ENCODE data around the gene RASAL2.

Gene RASAL2

DNA sequence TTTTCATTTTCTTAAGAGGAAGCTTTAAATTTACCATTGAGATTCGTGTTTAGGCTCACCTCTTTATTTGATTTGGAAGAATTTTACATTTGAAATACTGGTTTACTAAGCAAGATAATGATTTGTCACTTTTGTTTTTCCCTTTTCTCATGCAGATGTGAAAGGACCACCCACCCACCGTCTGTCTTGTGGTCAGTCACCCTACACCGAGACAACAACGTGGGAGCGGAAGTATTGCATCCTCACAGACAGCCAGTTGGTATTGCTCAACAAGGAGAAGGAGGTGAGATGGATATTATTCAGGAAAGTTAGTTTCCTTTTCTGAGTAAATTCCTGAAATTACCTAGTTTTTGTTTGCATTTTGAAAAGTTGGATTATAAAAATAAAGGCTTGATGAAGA is 189.5 kb downstream of the RASAL2 start:
- DNase-seq (ENCODE audit: low read depth, low spot score): no peak
- Histone ChIP-seq H3K36me3 (ENCODE audit: insufficient read depth, low read length) (no peaks in the 10 kb centered on the region), H3K9me3 (ENCODE audit: low read depth, low read length) (no peaks in the 10 kb centered on the region), H3K4me3 (no peak overlapping the region), H3K27ac (no peak overlapping the region), H3K9ac (ENCODE audit: insufficient read length) (no peak overlapping the region)
- TF ChIP-seq EZH2 (IDR thresholded peaks at IDR 0.05): no peak
- TF ChIP-seq POLR2AphosphoS5 (IDR thresholded peaks at IDR 0.05; ENCODE audit: borderline replicate concordance, low read depth, low read length): no peak
- no peak for TF ChIP-seq FOXP2 (optimal IDR thresholded peaks at IDR 0.05; ENCODE audit: control extremely low read depth, extremely low read length, insufficient read depth)

- Histone ChIP-seq H3K9me3 (ENCODE audit: low read depth, low read length) (no peaks in the 10 kb centered on the region), H3K36me3 (ENCODE audit: insufficient read depth, low read length) (no peaks in the 10 kb centered on the region), H3K9ac (ENCODE audit: insufficient read length) (no peak overlapping the region), H3K4me3 (no peak overlapping the region), H3K27ac (no peak overlapping the region)
- no peak for DNase-seq (ENCODE audit: low read depth, low spot score)
- no peak for TF ChIP-seq POLR2AphosphoS5 (IDR thresholded peaks at IDR 0.05; ENCODE audit: borderline replicate concordance, low read depth, low read length)
- no peak for TF ChIP-seq FOXP2 (optimal IDR thresholded peaks at IDR 0.05; ENCODE audit: control extremely low read depth, extremely low read length, insufficient read depth)
- no peak for TF ChIP-seq EZH2 (IDR thresholded peaks at IDR 0.05)
Observed at GRCh38 chr1:178284058-178284457, 190.2 kb downstream of the RASAL2 start.

GRCh38 chr1:178291166-178291565 is 197.3 kb downstream of the RASAL2 start:
- H3K27ac ChIP-seq: no peak overlapping the region
- no peaks in the 10 kb centered on the region for H3K9me3 ChIP-seq (ENCODE audit: low read depth, low read length)
- no peak for DNase-seq (ENCODE audit: low read depth, low spot score)
- no peaks in the 10 kb centered on the region for H3K36me3 ChIP-seq (ENCODE audit: insufficient read depth, low read length)
- no peak overlapping the region for H3K9ac ChIP-seq (ENCODE audit: insufficient read length)
- no peak overlapping the region for H3K4me3 ChIP-seq
- TF ChIP-seq EZH2 (IDR thresholded peaks at IDR 0.05): no peak
- TF ChIP-seq POLR2AphosphoS5 (IDR thresholded peaks at IDR 0.05; ENCODE audit: borderline replicate concordance, low read depth, low read length): no peak
- no peak for TF ChIP-seq FOXP2 (optimal IDR thresholded peaks at IDR 0.05; ENCODE audit: control extremely low read depth, extremely low read length, insufficient read depth)

GRCh38 chr1:178294654-178295053 is 200.8 kb downstream of the RASAL2 start:
- Histone ChIP-seq H3K9ac (ENCODE audit: insufficient read length) (no peak overlapping the region), H3K36me3 (ENCODE audit: insufficient read depth, low read length) (no peaks in the 10 kb centered on the region), H3K4me3 (no peak overlapping the region), H3K27ac (no peak overlapping the region), H3K9me3 (ENCODE audit: low read depth, low read length) (no peaks in the 10 kb centered on the region)
- TF ChIP-seq POLR2AphosphoS5 (IDR thresholded peaks at IDR 0.05; ENCODE audit: borderline replicate concordance, low read depth, low read length): no peak
- no peak for TF ChIP-seq EZH2 (IDR thresholded peaks at IDR 0.05)
- TF ChIP-seq FOXP2 (optimal IDR thresholded peaks at IDR 0.05; ENCODE audit: control extremely low read depth, extremely low read length, insufficient read depth): no peak
- no peak for DNase-seq (ENCODE audit: low read depth, low spot score)

DNA sequence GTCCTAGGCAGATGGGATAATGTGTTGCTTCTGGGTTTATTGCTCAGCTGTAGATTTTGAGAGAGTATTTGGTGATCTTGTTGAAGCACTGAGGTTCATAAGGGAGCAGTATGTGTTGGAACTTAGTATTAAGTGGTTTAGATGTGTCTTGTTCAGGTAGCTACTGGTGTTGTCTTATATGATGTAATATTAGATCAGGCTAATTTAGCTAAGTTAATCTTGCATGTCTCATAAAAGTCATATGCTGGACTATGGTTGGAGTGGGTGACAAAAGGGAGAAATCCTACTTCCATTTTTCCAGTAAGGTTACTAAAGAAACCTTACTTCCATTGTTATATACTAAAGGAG is 206.4 kb downstream of the RASAL2 start:
- Histone ChIP-seq H3K4me3 (peak overlapping the region; percentile 40), H3K36me3 (ENCODE audit: insufficient read depth, low read length) (no peaks in the 10 kb centered on the region), H3K9me3 (ENCODE audit: low read depth, low read length) (no peaks in the 10 kb centered on the region), H3K9ac (ENCODE audit: insufficient read length) (no peak overlapping the region), H3K27ac (0 out of 2 replicates have a peak overlapping the region, but pooled peaks have one; percentile 29)
- TF ChIP-seq POLR2AphosphoS5 (IDR thresholded peaks at IDR 0.05; ENCODE audit: borderline replicate concordance, low read depth, low read length) (no peak), FOXP2 (optimal IDR thresholded peaks at IDR 0.05; ENCODE audit: control extremely low read depth, extremely low read length, insufficient read depth) (no peak), EZH2 (IDR thresholded peaks at IDR 0.05) (no peak)
- no peak for DNase-seq (ENCODE audit: low read depth, low spot score)

GRCh38 chr1:178301141-178301540 is 207.2 kb downstream of the RASAL2 start:
- Histone ChIP-seq H3K9ac (ENCODE audit: insufficient read length) (no peak overlapping the region), H3K9me3 (ENCODE audit: low read depth, low read length) (no peaks in the 10 kb centered on the region), H3K4me3 (no peak overlapping the region), H3K36me3 (ENCODE audit: insufficient read depth, low read length) (no peaks in the 10 kb centered on the region), H3K27ac (no peak overlapping the region)
- no peak for DNase-seq (ENCODE audit: low read depth, low spot score)
- TF ChIP-seq FOXP2 (optimal IDR thresholded peaks at IDR 0.05; ENCODE audit: control extremely low read depth, extremely low read length, insufficient read depth): no peak
- no peak for TF ChIP-seq POLR2AphosphoS5 (IDR thresholded peaks at IDR 0.05; ENCODE audit: borderline replicate concordance, low read depth, low read length)
- TF ChIP-seq EZH2 (IDR thresholded peaks at IDR 0.05): no peak

DNA sequence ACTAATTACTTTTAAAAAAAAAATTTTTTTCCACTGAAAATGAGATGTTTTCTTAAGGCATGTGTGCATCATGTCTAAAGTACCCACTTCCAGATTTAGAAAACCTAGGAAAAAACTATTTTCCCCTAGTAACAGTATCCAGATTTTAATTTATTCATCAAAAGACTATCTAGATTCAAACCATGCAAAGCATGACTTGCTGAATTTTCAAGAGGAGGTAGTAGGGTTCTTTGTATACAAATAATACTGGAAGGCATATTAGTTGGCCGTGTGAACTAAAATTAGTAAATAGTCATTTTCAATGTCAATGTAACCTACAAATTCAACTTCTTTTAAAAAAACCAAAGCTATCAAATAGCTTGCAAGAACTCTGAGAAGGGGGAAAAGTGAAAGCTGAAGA is 213.4 kb downstream of the RASAL2 start:
- TF ChIP-seq FOXP2 (optimal IDR thresholded peaks at IDR 0.05; ENCODE audit: control extremely low read depth, extremely low read length, insufficient read depth) (no peak), POLR2AphosphoS5 (IDR thresholded peaks at IDR 0.05; ENCODE audit: borderline replicate concordance, low read depth, low read length) (no peak), EZH2 (IDR thresholded peaks at IDR 0.05) (no peak)
- H3K36me3 ChIP-seq (ENCODE audit: insufficient read depth, low read length): no peaks in the 10 kb centered on the region
- no peak for DNase-seq (ENCODE audit: low read depth, low spot score)
- H3K9me3 ChIP-seq (ENCODE audit: low read depth, low read length): no peaks in the 10 kb centered on the region
- H3K9ac ChIP-seq (ENCODE audit: insufficient read length): no peak overlapping the region
- H3K27ac ChIP-seq: no peak overlapping the region
- H3K4me3 ChIP-seq: no peak overlapping the region

DNA sequence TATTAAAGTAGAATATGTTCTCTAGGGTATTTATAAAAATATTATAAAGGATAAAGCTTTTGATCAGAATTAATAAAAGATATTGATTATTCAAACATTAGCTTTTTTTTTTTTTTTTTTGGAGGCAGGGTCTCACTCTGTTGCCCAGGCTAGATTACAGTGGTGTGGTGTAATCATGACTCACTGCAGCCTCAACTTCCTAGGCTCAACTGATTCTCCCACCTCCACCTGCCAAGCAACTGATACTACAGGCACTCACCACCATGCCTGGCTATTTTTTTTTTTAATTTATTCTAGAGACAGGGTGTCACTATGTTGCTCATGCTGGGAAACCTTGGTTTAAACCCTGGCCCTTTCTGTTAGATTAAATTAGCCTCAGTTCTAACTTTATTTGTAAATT is 214.5 kb downstream of the RASAL2 start:
- TF ChIP-seq POLR2AphosphoS5 (IDR thresholded peaks at IDR 0.05; ENCODE audit: borderline replicate concordance, low read depth, low read length) (no peak), EZH2 (IDR thresholded peaks at IDR 0.05) (no peak), FOXP2 (optimal IDR thresholded peaks at IDR 0.05; ENCODE audit: control extremely low read depth, extremely low read length, insufficient read depth) (no peak)
- Histone ChIP-seq H3K36me3 (ENCODE audit: insufficient read depth, low read length) (no peaks in the 10 kb centered on the region), H3K9ac (ENCODE audit: insufficient read length) (no peak overlapping the region), H3K27ac (no peak overlapping the region), H3K4me3 (no peak overlapping the region), H3K9me3 (ENCODE audit: low read depth, low read length) (no peaks in the 10 kb centered on the region)
- no peak for DNase-seq (ENCODE audit: low read depth, low spot score)

DNA sequence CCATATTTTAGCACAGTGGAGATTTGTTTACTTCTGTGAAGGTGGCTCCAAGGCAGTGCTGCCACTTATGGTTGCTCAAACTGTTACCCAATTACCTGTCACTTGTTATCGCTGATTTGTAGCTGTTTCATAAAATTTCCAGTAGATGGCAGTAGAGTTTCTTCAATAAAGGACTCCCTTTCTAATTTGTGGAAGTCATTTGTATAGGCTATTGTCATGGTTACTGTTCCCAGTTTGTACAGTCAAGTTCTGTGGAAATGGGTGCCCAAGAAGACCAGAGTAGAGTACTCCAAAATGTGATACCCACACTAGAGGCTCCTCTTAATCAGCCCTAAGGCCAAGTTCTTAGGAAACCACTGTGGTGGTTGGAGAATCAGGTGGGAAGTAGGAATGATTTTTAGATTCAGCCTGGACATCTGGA is 216.8 kb downstream of the RASAL2 start:
- TF ChIP-seq POLR2AphosphoS5 (IDR thresholded peaks at IDR 0.05; ENCODE audit: borderline replicate concordance, low read depth, low read length) (no peak), EZH2 (IDR thresholded peaks at IDR 0.05) (no peak), FOXP2 (optimal IDR thresholded peaks at IDR 0.05; ENCODE audit: control extremely low read depth, extremely low read length, insufficient read depth) (no peak)
- Histone ChIP-seq H3K27ac (no peak overlapping the region), H3K9me3 (ENCODE audit: low read depth, low read length) (no peaks in the 10 kb centered on the region), H3K9ac (ENCODE audit: insufficient read length) (no peak overlapping the region), H3K4me3 (no peak overlapping the region), H3K36me3 (ENCODE audit: insufficient read depth, low read length) (no peaks in the 10 kb centered on the region)
- peak; percentile 22 for DNase-seq (ENCODE audit: low read depth, low spot score)
